Measurements from ENCODE around the gene AGBL4. TPM values are rescaled to one million over a fixed set of nuclear protein-coding genes. Genes with fewer than 3 reads are reported as not detected.

The AGBL4 gene
- total RNA-seq, 1 donor from 2014 or later: not detected

DNA sequence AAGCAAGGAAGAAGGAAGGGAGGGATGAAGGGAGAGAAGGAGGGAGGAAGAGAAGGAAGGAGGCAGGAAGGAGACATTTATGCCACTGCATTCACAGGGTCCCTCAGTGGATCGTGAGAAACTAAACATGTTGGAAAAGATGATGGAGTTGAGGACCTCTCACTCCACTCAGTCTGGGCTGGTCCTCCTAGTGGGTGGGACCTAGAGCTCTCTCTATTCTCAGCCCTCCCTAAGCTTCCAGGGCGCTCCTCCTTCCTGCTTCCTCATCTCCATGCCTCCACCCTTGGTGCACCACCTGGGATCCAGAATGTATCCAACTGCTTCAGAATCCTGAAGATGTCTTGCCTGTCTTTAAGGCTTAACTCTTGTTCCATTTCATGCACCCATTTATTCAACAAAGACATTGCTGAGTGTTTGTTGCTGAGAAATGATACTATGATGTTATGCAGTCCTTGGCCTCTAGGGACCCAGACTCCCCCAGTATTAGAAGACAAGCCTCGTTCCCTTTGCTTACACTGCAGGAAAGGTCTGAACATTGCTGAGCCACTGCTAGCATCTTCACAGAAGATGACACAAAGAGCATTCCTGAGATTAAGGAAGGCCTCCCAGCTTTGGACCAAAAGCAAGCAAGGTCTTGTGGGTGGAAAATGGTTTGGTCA lies 1335.5 kb downstream of the AGBL4 start:
- no peak for DNase-seq (ENCODE audit: low read depth, low spot score)

GRCh38 chr1:48687282-48688045 lies 1336.3 kb downstream of the AGBL4 start:
- no peak for DNase-seq (ENCODE audit: low read depth, low spot score)

- DNase-seq (ENCODE audit: low read depth, low spot score): no peak
Measured at GRCh38 chr1:48686159-48686558, 1337.6 kb downstream of the AGBL4 start.

GRCh38 chr1:48684381-48684780 lies 1339.4 kb downstream of the AGBL4 start:
- no peak for DNase-seq (ENCODE audit: low read depth, low spot score)

GRCh38 chr1:48683839-48684238 lies 1339.9 kb downstream of the AGBL4 start:
- no peak for DNase-seq (ENCODE audit: low read depth, low spot score)

- DNase-seq (ENCODE audit: low read depth, low spot score): no peak
Measured at GRCh38 chr1:48681476-48682305, 1342.1 kb downstream of the AGBL4 start.

DNA sequence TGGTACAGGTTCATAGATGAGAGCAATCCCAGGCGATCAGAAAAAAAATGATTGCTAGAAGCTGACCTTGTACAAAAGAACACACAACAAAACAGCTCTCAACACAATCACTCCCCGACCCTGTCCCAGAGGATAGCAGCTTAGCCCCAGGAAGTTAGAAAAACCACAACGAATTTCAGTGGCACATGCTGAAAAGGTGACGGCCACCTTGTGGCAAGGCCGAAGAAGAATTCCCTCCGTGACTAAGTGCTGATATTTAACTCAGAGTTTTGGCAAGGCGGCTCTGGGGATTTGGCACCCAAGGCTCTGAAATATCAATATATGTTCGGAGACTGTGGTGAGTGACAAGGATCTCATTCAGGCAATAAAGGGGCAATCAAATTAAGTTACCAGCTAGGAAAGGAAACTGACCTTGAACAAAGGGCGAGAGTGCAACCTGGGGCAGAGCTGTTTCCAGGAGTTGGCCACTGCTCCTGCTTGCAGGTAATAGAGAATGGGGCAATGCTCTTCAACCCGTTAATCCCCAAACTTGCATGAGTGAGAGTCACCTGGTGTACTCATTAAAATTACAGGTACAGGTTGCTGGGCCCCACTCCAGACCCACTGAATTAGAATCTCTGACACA lies 1343.2 kb downstream of the AGBL4 start:
- DNase-seq (ENCODE audit: low read depth, low spot score): no peak

DNA sequence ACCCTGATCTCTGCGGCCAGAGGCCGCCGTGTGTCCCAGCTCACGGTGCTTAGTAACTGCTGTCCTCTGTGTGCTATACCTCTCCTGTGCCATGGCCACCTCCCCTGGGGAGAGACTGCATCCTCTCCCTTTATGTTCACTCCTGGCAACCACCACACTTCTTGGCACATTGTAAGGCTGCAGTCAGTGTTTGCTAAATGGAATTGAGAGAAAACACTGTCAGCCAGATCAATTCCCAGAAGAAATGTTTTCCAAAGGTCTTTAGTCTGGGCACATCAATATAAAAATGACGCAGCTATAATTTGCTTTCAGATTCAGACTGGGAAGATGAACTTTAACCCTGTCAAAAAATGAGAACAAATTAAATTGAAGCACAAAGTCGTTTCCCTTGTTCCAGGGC lies 1343.9 kb downstream of the AGBL4 start:
- no peak for DNase-seq (ENCODE audit: low read depth, low spot score)

DNA sequence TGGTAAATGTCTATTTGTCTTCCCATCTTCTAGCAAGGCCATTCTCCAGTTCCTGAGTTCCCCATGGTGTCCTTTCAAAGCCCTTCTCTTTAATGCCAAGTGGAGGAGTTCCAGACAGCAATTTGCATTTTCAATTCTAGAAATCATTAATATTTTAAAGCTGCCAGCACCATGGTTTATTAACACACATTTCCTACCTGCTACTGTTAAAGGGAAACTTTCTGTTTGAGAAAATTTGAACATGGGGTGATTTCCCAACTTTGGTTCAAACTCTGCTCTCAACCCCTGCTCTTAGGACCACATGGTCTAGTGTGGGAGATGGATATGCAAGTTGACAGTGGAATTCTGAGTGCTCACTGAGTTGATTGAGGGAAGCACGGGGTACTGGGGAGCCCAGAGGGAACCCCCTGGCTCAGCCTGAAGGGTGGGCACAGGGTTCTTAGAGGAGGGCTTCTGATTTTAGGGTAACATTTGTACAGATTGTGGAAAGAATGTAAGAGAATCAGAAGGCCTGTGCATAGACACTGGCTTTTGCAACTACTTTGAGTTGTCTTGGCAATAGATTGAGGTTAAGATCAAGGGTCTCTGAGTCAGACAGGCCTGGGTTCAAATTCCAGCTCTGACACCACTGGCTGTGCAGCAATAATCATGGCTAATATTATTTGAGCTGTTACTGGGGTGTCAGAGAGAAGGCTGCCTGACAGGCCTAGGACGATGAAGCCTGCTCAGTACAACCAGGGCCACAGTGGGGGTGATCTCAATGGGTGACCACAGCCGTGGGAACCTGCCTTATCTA lies 1344.8 kb downstream of the AGBL4 start:
- no peak for DNase-seq (ENCODE audit: low read depth, low spot score)

- peak; percentile 5 for DNase-seq (ENCODE audit: low read depth, low spot score)
Measured at GRCh38 chr1:48677306-48678287, 1346.2 kb downstream of the AGBL4 start.

DNA sequence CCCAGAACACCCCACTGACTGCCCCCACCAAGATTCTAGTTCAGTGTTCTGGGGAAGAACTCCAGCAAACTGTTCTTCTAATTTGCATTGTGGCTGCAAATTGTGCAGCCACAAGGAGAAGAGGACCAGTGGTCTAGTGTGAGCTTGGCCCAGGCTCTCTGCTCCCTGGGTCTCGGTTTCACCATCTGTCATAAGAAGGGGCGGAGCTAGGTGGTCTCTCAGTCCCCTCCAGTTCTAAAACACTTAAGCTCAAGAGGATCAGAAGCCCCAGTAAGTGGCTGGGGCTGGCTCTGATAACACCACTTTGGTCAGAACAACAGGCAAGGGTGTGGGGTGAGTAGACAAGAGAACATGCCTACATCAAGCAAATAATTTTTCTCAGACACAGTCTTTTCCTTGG lies 1346.9 kb downstream of the AGBL4 start:
- no peak for DNase-seq (ENCODE audit: low read depth, low spot score)

- no peak for DNase-seq (ENCODE audit: low read depth, low spot score)
Measured at GRCh38 chr1:48676376-48676775, 1347.4 kb downstream of the AGBL4 start.

DNA sequence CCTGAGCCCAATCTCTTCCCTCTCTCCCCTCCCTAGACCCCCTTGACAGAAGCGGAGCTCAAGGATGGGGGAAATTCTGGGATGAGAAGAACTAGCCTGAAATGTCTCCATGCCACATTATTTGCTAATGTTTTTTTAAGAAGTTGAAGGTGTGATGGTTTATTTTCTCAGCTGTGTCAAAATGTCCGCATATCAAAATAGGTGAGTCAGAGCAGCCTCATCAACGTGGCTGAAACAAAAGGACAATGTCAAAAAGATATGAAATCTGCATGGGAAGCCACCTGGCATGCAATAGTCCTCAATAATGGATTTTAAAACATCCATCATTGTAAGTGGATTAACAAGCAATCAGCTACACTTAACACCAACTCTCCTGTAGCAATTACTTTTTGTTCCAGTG lies 1348.5 kb downstream of the AGBL4 start:
- no peak for DNase-seq (ENCODE audit: low read depth, low spot score)

DNA sequence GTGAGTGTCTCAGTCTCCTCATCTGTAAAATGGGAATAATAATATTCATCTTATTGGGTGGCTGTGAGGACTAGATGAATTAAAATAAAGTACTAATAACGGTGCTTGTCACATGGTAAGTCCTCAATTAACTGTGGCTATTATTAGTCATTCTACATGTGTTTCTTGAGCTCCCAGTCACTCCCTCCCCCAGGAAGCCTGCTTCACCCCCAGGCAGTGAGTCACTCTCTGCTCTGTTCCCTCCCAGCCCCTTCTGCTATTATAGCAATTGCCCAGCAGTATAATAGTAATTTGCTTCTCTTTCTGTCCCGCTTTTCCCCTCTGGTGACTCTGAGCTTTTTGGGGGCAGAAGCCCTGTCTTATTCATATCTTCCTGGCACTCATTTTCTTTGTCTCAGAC lies 1349.1 kb downstream of the AGBL4 start:
- DNase-seq (ENCODE audit: low read depth, low spot score): no peak

DNA sequence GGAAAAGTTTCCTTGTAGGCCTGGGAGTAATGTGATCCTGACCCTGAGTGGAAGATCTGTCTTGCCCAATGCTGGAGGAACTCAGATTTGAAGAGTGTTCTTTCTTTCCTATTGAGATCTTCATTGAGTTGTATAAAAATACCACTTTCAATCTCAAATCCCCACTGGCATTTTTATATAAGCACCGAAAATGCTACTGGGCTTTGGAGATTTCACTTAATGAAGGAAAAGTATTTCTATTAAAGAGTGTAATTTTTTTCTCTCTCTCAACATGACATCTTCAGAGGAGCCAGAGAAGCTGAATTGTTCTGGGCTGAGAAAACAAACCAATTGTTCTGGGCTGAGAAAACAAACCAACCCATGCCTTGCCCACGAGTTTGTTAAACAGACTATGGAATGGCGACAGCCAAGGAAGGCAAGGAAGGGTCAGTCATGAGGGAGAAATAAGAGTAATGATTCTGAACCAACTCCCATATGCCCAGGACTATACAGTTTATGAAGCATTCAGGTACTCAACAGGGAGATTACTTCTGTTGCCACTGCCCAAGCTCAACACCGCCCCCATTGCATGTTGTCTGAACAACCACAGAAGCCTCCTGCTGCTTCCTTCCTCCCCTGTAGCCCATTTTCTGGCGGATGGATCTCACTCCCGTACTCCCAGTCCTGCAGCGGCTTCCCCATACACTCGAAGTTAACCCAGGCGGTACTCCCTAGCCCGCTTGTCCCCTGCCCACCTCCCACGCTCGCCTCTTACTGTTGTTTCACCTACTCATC lies 1350.2 kb downstream of the AGBL4 start:
- no peak for DNase-seq (ENCODE audit: low read depth, low spot score)

- no peak for DNase-seq (ENCODE audit: low read depth, low spot score)
Measured at GRCh38 chr1:48671578-48671977, 1352.2 kb downstream of the AGBL4 start.

- no peak for DNase-seq (ENCODE audit: low read depth, low spot score)
Measured at GRCh38 chr1:48670234-48671020, 1353.3 kb downstream of the AGBL4 start.

DNA sequence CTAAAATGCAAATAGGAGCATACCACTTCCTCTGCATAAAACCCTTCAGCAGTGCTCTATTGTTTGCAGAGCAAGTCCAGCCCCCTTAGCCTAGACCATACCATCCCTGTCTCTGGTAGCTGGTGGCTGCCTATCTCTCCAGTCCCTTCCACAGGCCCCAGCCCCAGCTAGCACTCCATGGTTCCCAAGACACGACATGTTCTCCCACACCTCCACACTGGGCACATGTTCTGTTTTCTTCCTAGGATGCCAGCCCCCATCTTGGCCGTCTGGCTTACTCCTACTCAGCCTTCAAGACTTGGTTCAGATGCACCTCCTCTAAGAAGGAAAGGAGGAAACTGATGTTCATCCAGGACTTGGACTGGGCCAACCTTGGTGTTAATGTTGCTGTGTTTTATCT lies 1355.4 kb downstream of the AGBL4 start:
- DNase-seq (ENCODE audit: low read depth, low spot score): no peak
